ENCODE measurements around the gene SMURF1. TPM values are rescaled to one million over a fixed set of nuclear protein-coding genes. Genes with fewer than 3 reads are reported as not detected.

The SMURF1 gene
- total RNA-seq, 3 donors from 2014 or later (not counting 1 experiment from before 2014, with no cell fraction given), result 33.3 to 34.7 (median 34.2) TPM

- Histone ChIP-seq H3K4me3 (ENCODE audit: low read length) (no peak overlapping the region), H3K36me3 (ENCODE audit: control insufficient read depth, insufficient read depth, low read length) (peaks cover 84% of the 10 kb centered on the region), H3K4me1 (ENCODE audit: control insufficient read depth, insufficient read depth, low read length) (no peaks in the 10 kb centered on the region), H3K9me3 (ENCODE audit: control insufficient read depth, insufficient read depth, low read length) (no peaks in the 10 kb centered on the region), H3K27ac (ENCODE audit: low read length) (no peak overlapping the region), H3K27me3 (ENCODE audit: control insufficient read depth, insufficient read depth, low read length) (no peaks in the 10 kb centered on the region)
- intact Hi-C loops (cut with micrococcal nuclease), result no loop called here
- TF ChIP-seq CTCF (IDR thresholded peaks at IDR 0.05), result no peak
- 98% methylated on average over 4 of the region's 4 CpGs for WGBS (ENCODE audit: insufficient coverage)
- H3K4me3 Mint-ChIP-seq, result no peak overlapping the region
- no peaks in the 10 kb centered on the region for H3K27me3 Mint-ChIP-seq (ENCODE audit: low read depth in 2 of 2)
- peak in 1 of 3 donors; percentile 12 for ATAC-seq
- no peaks in the 10 kb centered on the region for H3K36me3 Mint-ChIP-seq
- no peak overlapping the region for H3K27ac Mint-ChIP-seq
- H3K9me3 Mint-ChIP-seq, result no peaks in the 10 kb centered on the region
- H3K4me1 Mint-ChIP-seq, result no peaks in the 10 kb centered on the region
- no peak for DNase-seq
Observed at GRCh38 chr7:99033765-99034164, 110.1 kb downstream of the SMURF1 start.

GRCh38 chr7:99032928-99033327, 111.0 kb downstream of the SMURF1 start:
- 93% methylated on average over 15 of the region's 15 CpGs for WGBS (ENCODE audit: insufficient coverage)
- H3K4me1 Mint-ChIP-seq, result no peaks in the 10 kb centered on the region
- no peaks in the 10 kb centered on the region for H3K9me3 Mint-ChIP-seq
- DNase-seq, result no peak
- Histone ChIP-seq H3K9me3 (ENCODE audit: control insufficient read depth, insufficient read depth, low read length) (no peaks in the 10 kb centered on the region), H3K27me3 (ENCODE audit: control insufficient read depth, insufficient read depth, low read length) (no peaks in the 10 kb centered on the region), H3K4me3 (ENCODE audit: low read length) (no peak overlapping the region), H3K36me3 (ENCODE audit: control insufficient read depth, insufficient read depth, low read length) (peaks cover 79% of the 10 kb centered on the region), H3K4me1 (ENCODE audit: control insufficient read depth, insufficient read depth, low read length) (no peaks in the 10 kb centered on the region), H3K27ac (ENCODE audit: low read length) (no peak overlapping the region)
- intact Hi-C loops (cut with micrococcal nuclease), result no loop called here
- no peak for TF ChIP-seq CTCF (IDR thresholded peaks at IDR 0.05)
- no peak for ATAC-seq
- H3K36me3 Mint-ChIP-seq, result no peaks in the 10 kb centered on the region
- H3K27ac Mint-ChIP-seq, result no peak overlapping the region
- H3K27me3 Mint-ChIP-seq (ENCODE audit: low read depth in 2 of 2), result no peaks in the 10 kb centered on the region
- H3K4me3 Mint-ChIP-seq, result no peak overlapping the region

GRCh38 chr7:99031496-99031895, 112.4 kb downstream of the SMURF1 start:
- Mint-ChIP-seq H3K36me3 (no peaks in the 10 kb centered on the region), H3K27ac (peak overlapping the region in 1 of 2 donors; percentile 47)

More at GRCh38 chr7:99031496-99031895, 112.4 kb downstream of the SMURF1 start:
- H3K27me3 ChIP-seq (ENCODE audit: control insufficient read depth, insufficient read depth, low read length), result no peaks in the 10 kb centered on the region
- H3K4me3 ChIP-seq (ENCODE audit: low read length), result no peak overlapping the region
- ATAC-seq (no peak), DNase-seq (no peak)
- H3K4me3 Mint-ChIP-seq, result no peak overlapping the region
- WGBS (ENCODE audit: insufficient coverage), result 98% methylated on average over 7 of the region's 7 CpGs
- no peaks in the 10 kb centered on the region for H3K4me1 ChIP-seq (ENCODE audit: control insufficient read depth, insufficient read depth, low read length)
- peaks cover 67% of the 10 kb centered on the region for H3K36me3 ChIP-seq (ENCODE audit: control insufficient read depth, insufficient read depth, low read length)
- no peaks in the 10 kb centered on the region for H3K9me3 Mint-ChIP-seq
- no peak overlapping the region for H3K27ac ChIP-seq (ENCODE audit: low read length)
- intact Hi-C loops (cut with micrococcal nuclease), result no loop called here
- no peaks in the 10 kb centered on the region for H3K4me1 Mint-ChIP-seq
- no peak for TF ChIP-seq CTCF (IDR thresholded peaks at IDR 0.05)
- no peaks in the 10 kb centered on the region for H3K27me3 Mint-ChIP-seq (ENCODE audit: low read depth in 2 of 2)
- H3K9me3 ChIP-seq (ENCODE audit: control insufficient read depth, insufficient read depth, low read length), result no peaks in the 10 kb centered on the region
